ENCODE data around the gene KRT14. TPM values are rescaled to one million over a fixed set of nuclear protein-coding genes. Genes with fewer than 3 reads are reported as not detected.
"Not testable (repeated sequence)": the region's sequence is repeated elsewhere in the genome, so short reads cannot be mapped to it uniquely, and the experiment has no call there.

The KRT14 gene
- total RNA-seq, 2 experiments from 2014 or later = not detected

DNA sequence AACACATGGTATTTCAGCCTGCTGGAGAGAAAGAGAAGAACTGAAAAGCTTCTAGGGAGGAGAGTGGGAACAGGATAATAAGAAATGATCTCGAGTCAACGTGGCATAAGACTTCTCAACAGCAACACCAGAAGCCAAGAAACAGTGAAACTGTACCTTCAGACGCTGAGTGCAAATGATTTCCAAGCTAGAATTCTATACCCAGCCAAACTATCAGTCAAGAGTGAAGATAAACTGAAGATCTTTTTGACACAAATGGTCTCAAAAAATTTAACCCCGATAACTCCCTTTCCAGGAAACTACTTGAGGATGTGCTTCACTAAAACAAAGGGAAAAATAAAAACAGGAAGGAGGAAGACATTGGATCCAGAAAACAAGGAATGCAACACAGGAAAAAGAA, 20.2 kb upstream of the KRT14 start:
- POLR2A ChIA-PET; ATAC-seq (ENCODE audit: low read depth); H3K4me3 Mint-ChIP-seq; H3K36me3 Mint-ChIP-seq; H3K27ac Mint-ChIP-seq; H3K4me1 Mint-ChIP-seq; DNase-seq: not testable (repeated sequence)
- Mint-ChIP-seq H3K9me3 (peaks cover 16% of the 10 kb centered on the region), H3K27me3 (peaks cover 24% of the 10 kb centered on the region)

- no peak for ATAC-seq (ENCODE audit: low read depth)
- DNase-seq = no peak
- POLR2A ChIA-PET = no interaction called here
- H3K4me3 Mint-ChIP-seq = no peak overlapping the region
- H3K27ac Mint-ChIP-seq = no peak overlapping the region
- peaks cover 14% of the 10 kb centered on the region for H3K27me3 Mint-ChIP-seq
- peaks cover 16% of the 10 kb centered on the region for H3K9me3 Mint-ChIP-seq
- H3K4me1 Mint-ChIP-seq = no peaks in the 10 kb centered on the region
- peaks cover 5% of the 10 kb centered on the region for H3K36me3 Mint-ChIP-seq
Observed at GRCh38 chr17:41602524-41602923, 15.8 kb upstream of the KRT14 start.

DNA sequence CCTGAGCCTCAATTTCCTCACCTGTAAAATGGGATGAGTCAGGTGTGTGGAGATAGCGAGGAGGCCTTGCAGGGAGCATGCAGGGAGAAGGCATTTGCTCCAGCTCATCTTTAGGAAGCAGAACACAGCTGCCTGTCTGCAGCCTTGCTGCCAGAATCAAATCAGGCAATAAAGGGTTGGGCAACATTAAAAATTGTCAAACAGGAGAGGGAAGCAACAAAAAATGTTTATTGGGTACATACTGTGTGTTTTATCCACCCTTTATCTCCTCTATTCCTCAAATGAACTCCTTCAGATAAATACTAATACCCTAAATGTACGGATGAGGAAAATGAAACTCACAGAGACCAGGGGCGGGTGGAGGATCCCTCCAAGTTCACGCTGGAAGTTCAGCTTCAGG, 13.6 kb upstream of the KRT14 start:
- Mint-ChIP-seq H3K36me3 (no peaks in the 10 kb centered on the region), H3K4me3 (no peak overlapping the region), H3K27ac (no peak overlapping the region), H3K4me1 (no peaks in the 10 kb centered on the region), H3K9me3 (peaks cover 2% of the 10 kb centered on the region), H3K27me3 (peaks cover 10% of the 10 kb centered on the region)
- POLR2A ChIA-PET = no interaction called here
- ATAC-seq (ENCODE audit: low read depth) (no peak), DNase-seq (no peak)

DNA sequence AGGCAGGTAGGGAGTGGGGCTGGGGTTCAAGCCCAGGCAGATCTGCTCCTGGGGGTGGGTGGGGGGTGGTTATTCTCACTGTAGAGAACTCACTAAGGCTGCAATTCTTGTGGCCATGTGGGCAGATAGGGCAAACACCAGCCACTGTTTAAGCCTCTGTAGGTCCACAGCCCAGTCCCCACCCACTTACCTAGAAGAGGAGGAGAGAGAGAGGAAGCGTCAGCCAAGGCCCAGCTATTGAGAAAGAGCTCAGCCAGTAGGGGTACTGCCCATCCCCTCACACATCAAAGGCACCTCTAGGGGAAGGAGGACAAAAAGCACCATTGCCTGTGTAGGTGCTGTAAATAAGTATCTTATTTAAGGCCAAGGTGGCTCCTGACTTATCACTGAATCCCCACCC, 13.0 kb upstream of the KRT14 start:
- H3K36me3 Mint-ChIP-seq = no peaks in the 10 kb centered on the region
- no peak for ATAC-seq (ENCODE audit: low read depth)
- H3K27me3 Mint-ChIP-seq = peaks cover 13% of the 10 kb centered on the region
- H3K9me3 Mint-ChIP-seq = peaks cover 2% of the 10 kb centered on the region
- POLR2A ChIA-PET = no interaction called here
- no peak overlapping the region for H3K27ac Mint-ChIP-seq
- H3K4me1 Mint-ChIP-seq = no peaks in the 10 kb centered on the region
- DNase-seq = no peak
- H3K4me3 Mint-ChIP-seq = no peak overlapping the region

DNA sequence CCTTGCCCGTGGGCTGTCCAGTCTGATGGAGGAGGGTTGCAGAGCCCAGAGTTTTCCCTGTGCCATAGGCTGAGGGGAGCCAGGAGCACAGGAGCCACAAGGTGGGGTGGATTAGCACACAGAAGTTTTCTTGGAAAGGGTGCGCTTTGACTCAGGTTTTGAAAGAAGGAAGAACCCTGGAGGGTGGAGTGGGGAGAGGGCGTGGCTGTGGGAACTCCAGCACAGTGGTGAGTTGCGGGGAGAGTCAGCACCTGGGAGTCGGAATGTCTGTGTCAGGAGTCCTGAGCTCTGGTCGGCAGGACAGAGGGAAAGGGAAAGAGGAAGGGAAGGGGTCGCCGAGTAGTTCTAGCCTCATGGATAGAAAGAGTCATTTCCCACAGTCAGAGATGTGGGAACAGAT, 8.9 kb upstream of the KRT14 start:
- no peaks in the 10 kb centered on the region for H3K36me3 Mint-ChIP-seq
- ATAC-seq (ENCODE audit: low read depth) (no peak), DNase-seq (no peak)
- H3K4me1 Mint-ChIP-seq = no peaks in the 10 kb centered on the region
- POLR2A ChIA-PET = no interaction called here
- peaks cover 10% of the 10 kb centered on the region for H3K27me3 Mint-ChIP-seq
- H3K27ac Mint-ChIP-seq = no peak overlapping the region
- H3K9me3 Mint-ChIP-seq = peaks cover 2% of the 10 kb centered on the region
- H3K4me3 Mint-ChIP-seq = no peak overlapping the region

DNA sequence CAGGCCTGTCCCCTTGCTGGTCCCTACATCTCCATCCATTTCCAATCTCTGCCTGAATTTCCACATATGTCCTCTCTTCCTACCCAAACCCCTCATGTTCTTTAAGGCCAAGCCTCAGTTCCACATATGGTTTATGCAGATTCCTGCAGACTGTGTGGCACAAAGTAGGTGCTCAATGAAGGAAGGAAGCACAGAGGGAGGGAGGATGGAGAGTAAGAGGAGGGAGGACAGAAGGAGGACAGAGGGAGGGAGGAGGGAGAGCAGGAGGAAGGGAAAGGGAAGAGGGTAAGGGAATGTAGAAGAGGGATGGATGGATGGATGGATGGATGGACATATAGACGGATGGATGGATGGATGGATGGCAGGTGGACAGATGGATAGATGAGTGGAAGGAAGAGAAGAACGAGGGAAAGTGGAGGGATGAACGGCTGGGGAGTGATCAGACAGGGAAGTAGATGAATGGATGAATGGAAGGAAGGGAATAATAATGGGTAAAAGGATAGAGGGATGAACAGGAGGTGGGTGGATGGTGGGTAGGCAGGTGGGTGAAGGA, 7.7 kb upstream of the KRT14 start:
- Mint-ChIP-seq H3K4me1 (no peaks in the 10 kb centered on the region), H3K36me3 (no peaks in the 10 kb centered on the region), H3K27me3 (peaks cover 9% of the 10 kb centered on the region), H3K4me3 (no peak overlapping the region), H3K9me3 (peaks cover 2% of the 10 kb centered on the region), H3K27ac (no peak overlapping the region)
- POLR2A ChIA-PET = no interaction called here
- ATAC-seq (ENCODE audit: low read depth) (no peak), DNase-seq (no peak)

DNA sequence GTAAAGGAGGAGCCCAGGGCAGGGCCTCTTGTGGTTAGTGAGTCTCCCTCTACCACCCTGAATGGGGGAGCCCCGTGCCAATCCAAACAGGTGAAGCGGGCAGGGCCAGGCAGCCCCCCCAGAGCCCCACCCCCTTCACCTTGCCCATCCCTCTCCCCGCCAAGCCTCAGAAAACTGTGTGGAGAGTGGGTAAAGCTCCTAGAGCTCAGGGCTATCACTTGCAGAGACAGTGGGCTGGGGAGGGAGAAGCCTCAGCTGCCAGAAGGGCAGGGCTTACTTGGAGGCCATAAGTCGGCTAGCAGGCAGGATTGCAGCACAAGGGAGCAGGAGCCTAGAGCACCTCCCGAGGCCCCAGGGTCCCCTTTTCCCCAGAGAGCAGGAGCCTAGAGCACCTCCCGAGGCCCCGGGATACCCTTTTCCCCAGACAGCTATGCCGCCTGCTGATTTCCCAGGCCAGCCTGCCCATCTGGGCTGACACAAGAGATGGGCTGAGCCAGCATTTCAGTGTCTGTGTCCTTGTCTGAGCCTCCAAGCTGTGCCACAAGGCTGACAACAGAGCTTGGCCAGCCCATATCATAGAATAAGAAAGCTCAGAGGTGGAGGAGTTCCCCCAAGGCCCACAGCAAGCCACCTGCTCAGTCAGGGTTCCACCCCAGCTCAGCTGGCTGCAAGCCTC, 6.7 kb upstream of the KRT14 start:
- DNase-seq (no peak), ATAC-seq (ENCODE audit: low read depth) (no peak)
- Mint-ChIP-seq H3K4me3 (no peak overlapping the region), H3K36me3 (no peaks in the 10 kb centered on the region), H3K4me1 (no peaks in the 10 kb centered on the region), H3K9me3 (no peaks in the 10 kb centered on the region), H3K27ac (no peak overlapping the region), H3K27me3 (peaks cover 9% of the 10 kb centered on the region)
- POLR2A ChIA-PET = no interaction called here

DNA sequence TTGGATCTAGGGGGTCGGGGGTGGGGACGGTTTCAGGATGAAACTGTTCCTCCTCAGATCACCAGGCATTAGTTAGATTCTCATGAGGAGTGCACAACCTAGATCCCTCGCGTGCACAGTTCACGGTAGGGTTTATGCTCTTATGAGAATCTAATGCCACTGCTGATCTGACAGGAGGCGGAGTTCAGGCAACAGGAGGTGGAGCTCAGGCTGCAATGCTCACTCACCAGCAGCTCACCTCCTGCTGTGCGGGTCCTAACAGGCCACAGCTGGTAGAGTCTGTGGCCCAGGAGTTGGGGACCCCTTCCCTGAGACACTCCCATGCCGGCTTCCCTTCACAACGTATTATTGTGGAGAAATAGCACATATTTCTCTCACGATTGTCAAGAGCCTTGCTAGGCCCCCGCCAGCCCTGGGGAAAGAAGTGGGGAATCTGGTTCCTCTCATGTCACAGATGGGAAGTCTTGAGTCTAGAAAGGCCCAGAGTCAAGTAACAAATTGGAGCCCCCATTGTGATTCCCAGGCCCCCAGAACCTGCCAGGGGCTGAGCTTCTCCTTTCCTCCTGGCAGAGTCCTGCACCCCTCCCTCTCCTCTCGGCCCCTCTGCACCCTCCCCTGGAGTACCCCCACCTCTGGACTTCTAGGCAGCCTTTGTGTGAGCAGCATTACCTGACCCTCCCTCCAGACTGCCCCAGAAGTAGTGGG, 6.1 kb upstream of the KRT14 start:
- no peak overlapping the region for H3K4me3 Mint-ChIP-seq
- DNase-seq (no peak), ATAC-seq (ENCODE audit: low read depth) (no peak)
- POLR2A ChIA-PET = no interaction called here
- no peak overlapping the region for H3K27ac Mint-ChIP-seq
- H3K4me1 Mint-ChIP-seq = no peaks in the 10 kb centered on the region
- no peaks in the 10 kb centered on the region for H3K9me3 Mint-ChIP-seq
- H3K36me3 Mint-ChIP-seq = no peaks in the 10 kb centered on the region
- H3K27me3 Mint-ChIP-seq = peaks cover 9% of the 10 kb centered on the region

DNA sequence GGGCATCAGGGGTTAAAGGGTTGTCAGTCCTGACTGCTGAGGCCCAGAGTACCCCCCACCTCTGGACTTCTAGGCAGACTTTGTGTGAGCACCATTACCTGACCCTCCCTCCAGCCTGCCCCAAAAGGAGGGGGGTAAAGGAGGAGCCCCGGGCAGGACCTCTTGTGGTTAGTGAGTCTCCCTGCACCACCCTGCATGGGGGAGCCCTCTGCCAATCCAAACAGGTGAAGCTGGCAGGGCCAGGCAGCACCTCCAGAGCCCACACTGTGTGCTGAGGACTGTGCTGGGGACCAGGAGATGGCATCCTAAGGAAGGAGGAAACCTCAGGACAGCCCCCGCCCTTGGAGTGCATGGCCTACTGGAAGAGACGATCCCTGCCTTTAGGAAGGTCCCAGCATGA, 2.6 kb upstream of the KRT14 start:
- Mint-ChIP-seq H3K27me3 (no peaks in the 10 kb centered on the region), H3K9me3 (no peaks in the 10 kb centered on the region), H3K4me1 (no peaks in the 10 kb centered on the region), H3K4me3 (no peak overlapping the region), H3K36me3 (no peaks in the 10 kb centered on the region), H3K27ac (no peak overlapping the region)
- POLR2A ChIA-PET = no interaction called here
- ATAC-seq (ENCODE audit: low read depth) (no peak), DNase-seq (no peak)

DNA sequence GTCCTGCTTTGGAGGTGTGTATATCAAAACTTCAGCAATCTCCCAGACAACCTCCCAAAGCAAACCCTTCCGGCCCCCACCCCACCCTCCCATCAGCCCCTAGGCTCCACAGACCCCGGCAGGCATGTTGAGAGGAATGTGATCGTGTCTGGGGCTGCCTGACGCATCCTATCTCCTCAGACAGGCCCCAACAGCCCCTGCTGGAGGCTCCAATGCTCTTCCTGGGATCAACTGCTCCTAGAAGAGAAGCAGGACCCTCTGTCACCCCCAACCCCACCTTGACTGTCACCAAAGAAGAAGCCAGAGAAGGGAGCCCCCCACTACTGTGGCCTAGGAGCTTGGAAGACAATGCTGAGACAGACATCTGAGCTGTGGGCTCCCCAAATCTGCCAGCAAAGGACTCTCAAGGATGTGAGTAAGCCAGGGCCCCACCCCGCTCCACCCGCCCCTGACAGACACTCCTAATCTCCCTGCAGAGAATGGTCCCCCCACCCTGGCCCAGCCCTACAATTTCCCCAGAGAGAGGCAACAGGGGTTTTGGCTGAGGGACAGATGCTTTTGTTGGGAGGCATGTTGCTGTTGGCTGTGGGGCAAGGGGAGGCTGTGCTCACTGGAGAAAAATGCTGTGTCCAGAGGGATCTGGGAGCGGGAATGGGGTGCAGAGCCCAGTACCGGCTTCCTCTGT, 1.6 kb upstream of the KRT14 start:
- H3K36me3 Mint-ChIP-seq = no peaks in the 10 kb centered on the region
- no peak overlapping the region for H3K4me3 Mint-ChIP-seq
- H3K27ac Mint-ChIP-seq = no peak overlapping the region
- DNase-seq = no peak
- no peaks in the 10 kb centered on the region for H3K9me3 Mint-ChIP-seq
- no peak for ATAC-seq (ENCODE audit: low read depth)
- no peaks in the 10 kb centered on the region for H3K4me1 Mint-ChIP-seq
- POLR2A ChIA-PET = no interaction called here
- no peaks in the 10 kb centered on the region for H3K27me3 Mint-ChIP-seq

DNA sequence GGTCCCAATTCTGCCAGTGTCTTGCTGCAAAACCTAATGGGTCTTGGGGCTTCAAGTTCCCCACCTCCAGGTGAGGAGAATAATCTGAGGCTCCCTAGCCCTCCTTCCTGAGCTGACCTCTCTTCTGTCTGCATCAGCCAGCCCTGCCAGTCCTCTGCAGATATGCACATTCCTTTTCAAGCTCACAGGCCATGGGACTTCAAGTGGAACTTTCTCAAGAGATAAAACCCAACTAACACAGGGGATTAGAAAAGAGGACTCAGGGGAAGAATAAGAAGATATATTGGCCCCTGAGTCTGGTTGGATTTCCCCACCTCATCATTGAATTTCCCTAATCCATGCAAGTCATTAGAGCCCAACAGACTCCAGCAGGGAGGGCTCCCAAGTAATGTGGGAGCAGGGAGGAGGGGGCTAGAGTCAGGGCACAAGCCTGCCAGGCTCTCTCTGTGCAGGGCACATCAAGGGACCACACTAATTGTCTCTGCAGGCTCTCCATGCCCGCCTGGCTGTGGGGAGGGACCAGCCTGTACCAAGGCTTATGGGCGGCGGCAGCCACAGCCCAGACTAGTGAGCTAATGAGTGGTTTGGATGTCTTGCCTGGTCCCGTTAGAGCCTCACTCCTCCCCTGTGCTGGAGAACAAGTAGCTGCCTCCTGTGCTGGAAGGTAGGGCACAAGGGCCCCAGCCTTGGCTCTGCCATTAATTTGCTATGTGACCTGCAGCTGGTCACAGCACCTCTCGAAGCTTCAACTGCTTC, 1.2 kb downstream of the KRT14 start:
- Mint-ChIP-seq H3K27ac (no peak overlapping the region), H3K4me1 (no peaks in the 10 kb centered on the region), H3K9me3 (no peaks in the 10 kb centered on the region), H3K27me3 (peaks cover 8% of the 10 kb centered on the region), H3K4me3 (no peak overlapping the region), H3K36me3 (no peaks in the 10 kb centered on the region)
- ATAC-seq (ENCODE audit: low read depth) = no peak
- no peak for DNase-seq
- POLR2A ChIA-PET = no interaction called here

DNA sequence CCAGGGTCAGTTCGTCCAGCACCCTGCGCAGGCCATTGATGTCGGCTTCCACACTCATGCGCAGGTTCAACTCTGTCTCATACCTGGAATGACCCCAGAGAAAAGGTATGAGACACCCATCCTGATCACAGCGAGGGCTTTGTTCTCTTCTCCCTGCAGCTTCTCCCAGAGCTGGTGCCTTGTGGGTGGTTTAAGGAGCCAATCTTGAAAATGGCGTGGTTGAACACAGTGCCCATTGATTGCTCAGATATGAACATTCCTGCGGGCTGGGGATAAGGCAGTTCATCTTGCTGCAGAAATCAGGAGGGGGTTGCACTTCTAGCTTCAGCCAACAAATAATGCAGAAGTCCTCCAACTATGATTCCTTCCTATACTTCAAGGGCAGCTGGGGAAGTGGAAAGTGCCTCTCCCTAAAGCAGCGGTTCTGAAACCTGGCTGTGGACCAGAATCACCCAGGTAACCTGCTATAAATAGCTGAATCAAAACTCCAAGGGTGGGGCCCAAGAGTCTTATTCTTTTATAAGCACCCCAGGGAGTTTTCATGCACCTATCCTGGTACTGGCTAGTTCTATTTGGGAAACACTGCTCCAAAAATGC, 2.3 kb downstream of the KRT14 start:
- H3K36me3 Mint-ChIP-seq; POLR2A ChIA-PET; H3K27ac Mint-ChIP-seq; H3K4me1 Mint-ChIP-seq; DNase-seq; H3K4me3 Mint-ChIP-seq; ATAC-seq (ENCODE audit: low read depth); H3K9me3 Mint-ChIP-seq; H3K27me3 Mint-ChIP-seq: not testable (repeated sequence)
